Measurements from ENCODE around the gene HIVEP3. TPM values are rescaled to one million over a fixed set of nuclear protein-coding genes. Genes with fewer than 3 reads are reported as not detected.
A peak's percentile ranks its signal among the peaks of the same experiment; 100 is the strongest.

The HIVEP3 gene
- total and polyA plus RNA-seq, 2 donors (not counting 1 experiment from before 2014, with no cell fraction given), result 2.0 to 5.1 TPM

GRCh38 chr1:41802532-41803501 is 115.9 kb downstream of the HIVEP3 start:
- no peaks in the 10 kb centered on the region for H3K9me3 Mint-ChIP-seq (ENCODE audit: insufficient read depth)
- ATAC-seq (ENCODE audit: low read depth), result peak; percentile 79
- intact Hi-C loops (cut with micrococcal nuclease), result loop anchor here (5.0 kb wide), 4 partner anchors 51 to 231 kb away; no protein-coding TSS in a partner anchor
- WGBS (ENCODE audit: insufficient coverage), result 50% methylated on average over 2 of the region's 4 CpGs
- H3K27me3 ChIP-seq (replicated peaks in 1 of 4; ENCODE audit: control extremely low read depth in 1 of 4, control insufficient read depth in 3 of 4, insufficient read depth in 4 of 4, low read length in 3 of 4), result no peaks in the 10 kb centered on the region
- no peaks in the 10 kb centered on the region for H3K79me2 ChIP-seq (ENCODE audit: control insufficient read depth, insufficient read depth, low read length)
- peaks cover 74% of the 10 kb centered on the region for H3K4me1 Mint-ChIP-seq
- no peaks in the 10 kb centered on the region for H3K27me3 Mint-ChIP-seq
- no peaks in the 10 kb centered on the region for H3K36me3 ChIP-seq (replicated peaks in 1 of 2; ENCODE audit: control extremely low read depth in 1 of 2, control insufficient read depth in 1 of 2, extremely low read depth in 1 of 2, insufficient read depth in 2 of 2, low read length in 1 of 2)
- peak; percentile 63 for DNase-seq
- H2AFZ ChIP-seq (ENCODE audit: insufficient read depth, low read depth, low read length, poor library complexity, severe bottlenecking), result peak overlapping the region; percentile 9
- H3K27ac ChIP-seq (ENCODE audit: low read length in 2 of 2), result peak overlapping the region; percentile 56 to 70
- ChIA-PET POLR2A (no interaction called here), CTCF (interaction anchor here (1.2 to 2.5 kb wide), 7 partner anchors 9 to 228 kb away, joined by 3 to 15 read pairs (median 6); no protein-coding TSS in a partner anchor)
- peak overlapping the region; percentile 84 for H3K27ac Mint-ChIP-seq
- peaks cover 0 to 4% (median 0%) of the 10 kb centered on the region in 3 donors for H3K9me3 ChIP-seq (ENCODE audit: control extremely low read depth in 1 of 3, control insufficient read depth in 2 of 3, insufficient read depth in 1 of 3, low read length in 2 of 3)
- peaks cover 69 to 82% of the 10 kb centered on the region in 2 donors for H3K4me1 ChIP-seq (ENCODE audit: control insufficient read depth in 2 of 2, insufficient read depth in 2 of 2, low read length in 2 of 2)
- H3K4me3 ChIP-seq (ENCODE audit: control extremely low read depth in 1 of 5, extremely low read depth in 1 of 5, insufficient read depth in 1 of 5, low read depth in 2 of 5, low read length in 4 of 5), result peak overlapping the region in 1 of 5 experiments; percentile 16
- H3K9ac ChIP-seq (ENCODE audit: low read length), result peak overlapping the region; percentile 9
- peak overlapping the region; percentile 60 for H3K4me2 ChIP-seq (replicated peaks; ENCODE audit: low read depth, low read length, poor library complexity, severe bottlenecking)
- H3K4me3 Mint-ChIP-seq, result peak overlapping the region; percentile 71
- TF ChIP-seq CTCF (IDR thresholded peaks at IDR 0.05) (no peak), EZH2 (IDR thresholded peaks at IDR 0.05; ENCODE audit: borderline replicate concordance, insufficient read depth, low read depth, low read length, poor library complexity, severe bottlenecking) (no peak)
- no peaks in the 10 kb centered on the region for H4K20me1 ChIP-seq (ENCODE audit: control insufficient read depth, insufficient read depth, low read length, poor library complexity, severe bottlenecking)
